Transverse colon (tissue), 4 donors: ENCODE measurements around the gene FGGY. TPM values are rescaled to one million over a fixed set of nuclear protein-coding genes. Genes with fewer than 3 reads are reported as not detected.

Experiments used
- DNase-seq: peaks from one replicate; pipeline ENCODE4 v3.0.0-alpha.2; 2019
- H3K27ac ChIP-seq, 4 donors: fragments of 200-600 bp; sonication (generic); 2 replicates each; pipeline ENCODE4 v1.5.1; 2016 to 2018; ENCODE audit warnings: inconsistent platforms in 4 of 4
- H3K27me3 ChIP-seq: fragments of 200-600 bp; sonication (generic); 2 replicates; pipeline ENCODE4 v1.5.1; 2017; ENCODE audit warnings: inconsistent platforms
- H3K36me3 ChIP-seq, 4 donors: fragments of 200-600 bp; sonication (generic); 2 replicates each; pipeline ENCODE4 v1.5.1; 2017 to 2019; ENCODE audit warnings: inconsistent platforms in 4 of 4
- H3K4me1 ChIP-seq, 4 donors: fragments of 200-600 bp; sonication (generic); 2 replicates each; pipeline ENCODE4 v1.5.1; 2017 to 2020; ENCODE audit warnings: inconsistent platforms in 4 of 4
- H3K4me3 ChIP-seq, 4 donors: fragments of 200-600 bp; sonication (generic); 1 replicate in 1 of 4; 2 replicates in 3 of 4; pipeline versions ENCODE4 v1.5.1 to v1.6.1; 2017 to 2019; ENCODE audit warnings: inconsistent platforms in 4 of 4
- H3K9me3 ChIP-seq, 2 donors: fragments of 200-600 bp; sonication (generic); 2 replicates each; pipeline ENCODE4 v1.5.1; 2017 to 2019; ENCODE audit warnings: inconsistent platforms in 2 of 2
- CTCF ChIP-seq, 5 experiments: fragments of 200-600 bp in 3 of 5; fragments of 450-650 bp in 2 of 5; sonication (generic) in 3 of 5; IDR thresholded peaks; 1 replicate in 2 of 5; 2 replicates in 3 of 5; pipeline ENCODE4 v1.5.1; 2016 to 2017; ENCODE audit warnings: antibody characterized with exemption in 5 of 5, inconsistent platforms in 3 of 5, mild to moderate bottlenecking in 2 of 5, moderate library complexity in 1 of 5
- EP300 ChIP-seq: sonication (generic); formaldehyde crosslinking; IDR thresholded peaks from one replicate; pipeline ENCODE4 v1.6.1; 2017; ENCODE audit warnings: antibody characterized with exemption, low read depth
- POLR2A ChIP-seq: fragments of 450-650 bp; IDR thresholded peaks from one replicate; pipeline ENCODE4 v1.6.1; 2016; ENCODE audit warnings: antibody characterized with exemption, mild to moderate bottlenecking, moderate library complexity
- POLR2AphosphoS5 ChIP-seq, 3 donors: sonication (generic); formaldehyde crosslinking; IDR thresholded peaks; one replicate each; pipeline ENCODE4 v1.6.1; 2016; ENCODE audit warnings: antibody characterized with exemption in 3 of 3
- WGBS, 2 donors: methylation state at CpG; one replicate each; pipeline ENCODE4 v1.1.5; 2018; ENCODE audit warnings: low coverage in 1 of 2; 5-methylcytosine and 5-hydroxymethylcytosine counted together
- in situ Hi-C, 4 donors: fragments of 200-750 bp; cut with MboI; loops; one replicate each; pipeline versions ENCODE4 v1.15.0 to v1.15.1; 2017; ENCODE audit warnings: low sequenced_read_pairs in 3 of 4, low pct_ligation_motif_present in 1 of 4, low pct_unique_long_range_greater_than_20kb in 1 of 4
- intact Hi-C: fragments of 100-400 bp; cut with DNase I; formaldehyde crosslinking; loops from one replicate; pipeline ENCODE4 v1.15.1; 2023; ENCODE audit warnings: low total_unique reads
- total RNA-seq, 4 donors: library from RNA; depleted of rRNA; stranded (reverse); fragments of >200 nt; gene quantifications; one replicate each; pipeline ENCODE4 v1.1.0, GENCODE V29; 2016

FGGY gene
- total RNA-seq, 4 donors from 2014 or later, result 18.2 to 97.7 (median 27.1) TPM

GRCh38 chr1:59266180-59266926 lies 30.5 kb upstream of the FGGY start:
- DNase-seq, result no peak

GRCh38 chr1:59266927-59267293 lies 30.0 kb upstream of the FGGY start:
- Histone ChIP-seq H3K27ac (no peak overlapping the region), H3K4me3 (no peak overlapping the region), H3K27me3 (no peaks in the 10 kb centered on the region), H3K9me3 (peaks cover 0 to 4% of the 10 kb centered on the region in 2 donors), H3K36me3 (no peaks in the 10 kb centered on the region), H3K4me1 (no peaks in the 10 kb centered on the region)
- intact Hi-C loops (no loop called here), in situ Hi-C loops (no loop called here)
- DNase-seq, result no peak
- TF ChIP-seq EP300, result no peak
- TF ChIP-seq CTCF (IDR thresholded peaks at IDR 0.05), result no peak
- TF ChIP-seq POLR2AphosphoS5 (IDR thresholded peaks at IDR 0.05), result no peak
- no peak for TF ChIP-seq POLR2A

More at GRCh38 chr1:59266180-59266926, 30.5 kb upstream of the FGGY start:
- in situ Hi-C loops (no loop called here), intact Hi-C loops (no loop called here)
- H3K9me3 ChIP-seq, result peaks cover 0 to 4% of the 10 kb centered on the region in 2 donors
- no peaks in the 10 kb centered on the region for H3K36me3 ChIP-seq
- H3K4me3 ChIP-seq, result no peak overlapping the region
- 66 to 78% methylated on average over 1 to 4 of the region's 4 CpGs for WGBS, 2 donors
- TF ChIP-seq EP300 (no peak), CTCF (IDR thresholded peaks at IDR 0.05) (no peak), POLR2AphosphoS5 (IDR thresholded peaks at IDR 0.05) (no peak), POLR2A (no peak)
- H3K27ac ChIP-seq, result no peak overlapping the region
- H3K27me3 ChIP-seq, result no peaks in the 10 kb centered on the region
- no peaks in the 10 kb centered on the region for H3K4me1 ChIP-seq

GRCh38 chr1:59268406-59268805 lies 28.5 kb upstream of the FGGY start:
- 91 to 97% methylated on average over 1 of the region's 1 CpG for WGBS, 2 donors
- in situ Hi-C loops (no loop called here), intact Hi-C loops (no loop called here)
- peaks cover 0 to 4% of the 10 kb centered on the region in 2 donors for H3K9me3 ChIP-seq
- no peak overlapping the region for H3K27ac ChIP-seq
- no peak for TF ChIP-seq POLR2AphosphoS5 (IDR thresholded peaks at IDR 0.05)
- TF ChIP-seq EP300, result no peak
- no peak for TF ChIP-seq CTCF (IDR thresholded peaks at IDR 0.05)
- no peak for TF ChIP-seq POLR2A
- no peaks in the 10 kb centered on the region for H3K4me1 ChIP-seq
- DNase-seq, result no peak
- H3K27me3 ChIP-seq, result no peaks in the 10 kb centered on the region
- H3K4me3 ChIP-seq, result no peak overlapping the region
- no peaks in the 10 kb centered on the region for H3K36me3 ChIP-seq

- WGBS, 2 donors, result 80 to 82% methylated on average over 1 to 2 of the region's 2 CpGs
Measured at GRCh38 chr1:59271561-59272260, 25.2 kb upstream of the FGGY start.

More at GRCh38 chr1:59271561-59272260, 25.2 kb upstream of the FGGY start:
- Histone ChIP-seq H3K27me3 (no peaks in the 10 kb centered on the region), H3K36me3 (no peaks in the 10 kb centered on the region), H3K9me3 (peaks cover 0 to 4% of the 10 kb centered on the region in 2 donors), H3K27ac (no peak overlapping the region), H3K4me3 (no peak overlapping the region), H3K4me1 (no peaks in the 10 kb centered on the region)
- DNase-seq, result no peak
- TF ChIP-seq POLR2A (no peak), CTCF (IDR thresholded peaks at IDR 0.05) (no peak), POLR2AphosphoS5 (IDR thresholded peaks at IDR 0.05) (no peak), EP300 (no peak)
- intact Hi-C loops, result no loop called here
- in situ Hi-C loops, result no loop called here
